IPS-18c (cell line): Measurements from ENCODE around the gene KRT8.
A peak's percentile ranks its signal among the peaks of the same experiment; 100 is the strongest.

ENCODE experiments used
- H3K4me3 ChIP-seq: 2 replicates; pipeline ENCODE4 v1.7.0; 2013; ENCODE audit warnings: low read depth, mild to moderate bottlenecking, low read length, moderate library complexity; ENCODE audit not compliant: insufficient read depth
- H3K9me3 ChIP-seq: one replicate; pipeline ENCODE4 v1.6.1; 2013; ENCODE audit warnings: mild to moderate bottlenecking, low read length, moderate library complexity; ENCODE audit not compliant: control insufficient read depth, insufficient read depth

Gene KRT8

DNA sequence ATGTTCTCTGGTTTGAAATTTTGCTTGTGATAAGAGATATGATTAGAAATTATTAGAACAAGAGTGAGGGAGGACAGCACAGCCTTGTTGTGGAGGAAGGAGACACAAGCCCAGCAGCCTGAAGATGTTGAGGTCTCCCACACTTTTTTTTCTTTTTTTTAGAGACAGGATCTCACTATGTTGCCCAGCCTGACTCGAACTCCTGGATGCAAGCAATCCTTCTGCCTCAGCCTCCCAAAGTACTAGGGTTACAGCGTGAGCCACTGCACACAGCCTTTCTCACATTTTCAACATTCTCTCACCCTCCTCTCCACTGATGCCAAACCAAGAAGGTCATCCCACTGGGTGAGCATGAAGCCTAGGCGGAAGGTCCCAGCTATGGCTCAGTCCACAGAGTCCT, 4.9 kb upstream of the KRT8 start:
- Histone ChIP-seq H3K9me3 (no peaks in the 10 kb centered on the region), H3K4me3 (no peak overlapping the region)

DNA sequence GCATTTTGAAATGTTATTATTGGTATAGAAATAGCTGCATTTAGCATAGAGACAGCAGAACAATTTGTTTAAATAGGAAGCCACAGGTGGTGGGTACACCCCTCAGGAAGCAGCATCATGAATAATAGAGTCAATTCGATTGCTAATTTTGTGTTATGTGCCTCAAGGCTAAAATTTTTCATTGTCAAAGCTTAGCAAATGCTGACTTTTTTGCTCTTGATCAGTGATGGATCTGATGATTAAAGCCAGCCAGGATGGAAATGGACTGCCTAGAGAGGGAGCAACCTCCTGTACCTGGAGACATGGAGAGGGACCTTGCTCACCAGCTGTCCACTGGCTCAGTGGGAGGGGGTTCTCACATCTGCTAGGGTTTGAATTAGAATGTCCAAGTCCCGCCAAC, 4.5 kb upstream of the KRT8 start:
- Histone ChIP-seq H3K9me3 (no peaks in the 10 kb centered on the region), H3K4me3 (no peak overlapping the region)

DNA sequence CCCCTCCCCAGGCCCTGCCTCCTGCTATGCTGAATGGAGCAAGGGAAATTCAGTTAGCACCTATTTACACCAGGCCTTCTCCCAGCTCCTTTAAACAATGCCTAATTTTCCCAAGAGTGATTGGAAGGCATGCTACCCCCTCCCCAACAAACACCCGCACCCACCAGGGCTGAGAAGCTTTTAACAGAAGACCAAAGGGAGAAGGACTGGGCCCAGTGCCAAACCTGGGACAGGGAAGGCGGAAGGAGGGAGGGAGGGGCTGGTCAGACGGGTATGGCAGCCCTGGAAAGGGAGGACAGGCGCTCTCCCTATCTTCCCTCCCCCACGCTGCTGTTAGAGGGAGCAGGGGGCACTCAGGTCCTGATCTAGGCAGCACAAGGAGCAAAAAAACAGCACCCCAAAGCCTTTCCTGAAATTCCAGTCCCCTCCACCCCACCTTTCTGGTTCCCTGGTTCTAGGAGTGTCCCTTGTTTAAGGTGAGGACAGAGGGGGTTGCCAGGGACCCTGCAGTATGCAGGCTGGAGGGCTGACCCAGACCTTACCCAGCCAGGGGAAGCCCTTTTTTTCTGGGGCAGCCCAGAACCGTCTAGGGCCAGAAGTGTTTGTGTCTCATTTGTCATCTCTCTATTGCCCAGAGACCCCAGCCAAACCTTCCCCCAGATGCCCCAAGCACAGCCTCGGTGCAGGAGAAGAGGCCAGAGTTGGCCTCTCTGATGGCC, 2.4 kb upstream of the KRT8 start:
- H3K9me3 ChIP-seq: no peaks in the 10 kb centered on the region
- H3K4me3 ChIP-seq: no peak overlapping the region

DNA sequence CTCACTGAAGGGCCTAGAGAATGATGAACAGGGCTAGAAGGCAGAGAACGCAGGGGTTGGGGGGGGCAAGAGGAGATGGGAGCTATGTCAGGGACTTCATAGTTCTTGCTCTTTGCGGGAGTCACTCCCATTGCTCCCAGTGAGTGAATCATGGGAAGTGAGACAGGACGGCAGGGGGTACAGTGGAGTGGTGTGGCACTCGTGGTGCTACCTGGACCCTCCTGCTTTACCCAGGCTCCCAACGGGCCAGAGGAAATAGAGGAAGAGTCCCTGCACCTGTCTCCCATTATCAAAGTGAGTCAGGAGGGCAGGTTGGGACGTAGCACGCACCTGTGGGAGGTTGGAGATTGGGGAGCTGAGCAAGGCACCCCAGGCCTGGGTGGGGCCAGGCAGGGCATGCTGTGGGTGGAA, 1.3 kb upstream of the KRT8 start:
- no peak overlapping the region for H3K4me3 ChIP-seq
- H3K9me3 ChIP-seq: no peaks in the 10 kb centered on the region

DNA sequence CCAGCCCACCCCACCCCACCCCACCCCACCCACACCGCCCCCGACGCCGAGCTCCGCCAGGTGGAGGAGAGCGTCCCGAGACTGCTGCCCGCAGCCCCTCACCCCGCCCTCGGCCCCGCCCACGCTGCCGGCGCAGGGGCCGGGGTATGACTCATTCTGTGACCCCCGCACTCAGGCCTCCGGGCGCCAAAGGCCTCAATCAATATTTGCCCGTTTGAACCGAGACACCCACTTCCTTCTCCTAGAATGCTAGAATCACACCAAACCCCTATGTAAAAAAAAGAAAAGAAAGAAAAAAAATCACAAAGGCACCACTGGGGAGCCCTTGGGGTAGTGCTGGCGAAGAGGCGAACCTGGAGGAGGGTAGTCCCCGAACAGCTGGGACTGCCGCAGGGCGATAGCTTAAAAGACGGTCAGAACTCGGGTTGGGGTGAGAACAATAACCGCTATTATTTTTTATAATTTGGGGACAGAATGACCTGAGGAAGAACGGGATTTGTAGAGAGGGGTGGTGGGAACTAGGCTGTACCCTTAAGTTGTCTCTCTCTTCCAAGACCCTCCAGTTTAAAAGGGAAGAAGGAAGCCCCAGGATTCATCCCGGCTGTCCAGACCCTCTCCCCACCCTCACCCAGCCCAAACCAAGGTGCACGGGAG, 894 bp downstream of the KRT8 start:
- no peaks in the 10 kb centered on the region for H3K9me3 ChIP-seq
- H3K4me3 ChIP-seq: peak overlapping the region; percentile 82

DNA sequence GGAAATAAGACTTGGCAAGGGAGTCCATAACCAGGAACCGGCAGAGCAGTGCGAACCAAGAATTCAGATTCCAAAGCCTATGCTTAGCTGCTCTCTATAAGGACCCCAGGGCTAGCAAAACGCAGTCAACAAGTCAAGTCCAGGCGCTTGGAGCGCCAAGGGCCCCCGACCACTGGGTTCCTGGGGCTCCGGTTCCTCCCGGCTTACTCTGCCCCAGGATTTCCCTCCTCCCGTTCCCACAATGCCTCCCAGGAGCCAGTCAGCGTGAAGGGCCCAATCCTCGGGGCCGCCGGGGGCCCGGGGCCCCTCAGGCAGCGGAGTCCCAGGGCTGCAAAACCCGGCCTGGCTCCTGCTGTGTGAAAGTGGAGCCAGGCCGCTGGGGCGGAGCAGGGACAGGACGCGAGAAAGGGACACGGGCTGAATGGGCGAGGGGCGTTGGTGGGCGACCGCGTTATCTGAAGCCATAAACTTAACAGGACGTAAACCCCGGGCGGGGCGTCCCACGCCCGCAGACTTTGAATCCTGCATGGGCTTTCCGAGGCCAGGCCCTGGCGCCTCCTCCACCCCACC, 1.5 kb downstream of the KRT8 start:
- Histone ChIP-seq H3K9me3 (no peaks in the 10 kb centered on the region), H3K4me3 (peak overlapping the region; percentile 82)

DNA sequence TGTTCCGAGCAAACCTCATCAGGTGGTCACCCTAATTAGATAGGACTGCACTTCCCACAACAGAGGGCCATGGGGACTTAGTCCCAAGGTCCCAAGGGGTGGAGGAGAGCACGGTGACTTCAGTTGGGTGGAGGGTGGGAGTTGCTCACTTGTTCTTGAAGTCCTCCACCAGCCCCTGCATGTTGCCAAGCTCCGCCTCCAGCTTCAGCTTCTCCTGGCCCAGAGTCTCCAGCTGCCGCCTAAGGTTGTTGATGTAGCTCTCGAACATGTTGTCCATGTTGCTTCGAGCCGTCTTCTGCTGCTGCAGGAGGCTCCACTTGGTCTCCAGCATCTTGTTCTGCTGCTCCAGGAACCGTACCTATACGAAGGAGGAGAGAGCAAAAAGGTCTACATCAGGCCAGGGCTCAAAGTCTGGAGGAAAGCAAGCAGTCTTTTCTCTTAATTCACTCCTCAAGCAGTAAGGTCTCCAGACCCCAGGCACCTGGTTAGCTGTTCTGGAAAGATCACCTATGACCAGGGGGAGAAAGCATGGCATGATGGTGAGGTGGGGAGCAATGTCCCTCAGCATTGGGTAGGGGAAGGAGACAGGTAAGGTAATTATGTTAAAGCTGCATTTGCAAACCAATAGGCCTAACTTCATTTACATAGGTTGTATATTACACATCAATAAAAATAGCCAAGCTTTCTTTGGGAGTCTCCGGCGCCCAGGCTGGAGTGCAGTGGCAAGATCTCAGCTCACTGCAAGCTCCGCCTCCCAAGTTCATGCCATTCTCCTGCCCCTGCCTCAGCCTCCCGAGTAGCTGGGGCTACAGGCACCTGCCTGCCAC, 2.9 kb downstream of the KRT8 start:
- H3K4me3 ChIP-seq: no peak overlapping the region

DNA sequence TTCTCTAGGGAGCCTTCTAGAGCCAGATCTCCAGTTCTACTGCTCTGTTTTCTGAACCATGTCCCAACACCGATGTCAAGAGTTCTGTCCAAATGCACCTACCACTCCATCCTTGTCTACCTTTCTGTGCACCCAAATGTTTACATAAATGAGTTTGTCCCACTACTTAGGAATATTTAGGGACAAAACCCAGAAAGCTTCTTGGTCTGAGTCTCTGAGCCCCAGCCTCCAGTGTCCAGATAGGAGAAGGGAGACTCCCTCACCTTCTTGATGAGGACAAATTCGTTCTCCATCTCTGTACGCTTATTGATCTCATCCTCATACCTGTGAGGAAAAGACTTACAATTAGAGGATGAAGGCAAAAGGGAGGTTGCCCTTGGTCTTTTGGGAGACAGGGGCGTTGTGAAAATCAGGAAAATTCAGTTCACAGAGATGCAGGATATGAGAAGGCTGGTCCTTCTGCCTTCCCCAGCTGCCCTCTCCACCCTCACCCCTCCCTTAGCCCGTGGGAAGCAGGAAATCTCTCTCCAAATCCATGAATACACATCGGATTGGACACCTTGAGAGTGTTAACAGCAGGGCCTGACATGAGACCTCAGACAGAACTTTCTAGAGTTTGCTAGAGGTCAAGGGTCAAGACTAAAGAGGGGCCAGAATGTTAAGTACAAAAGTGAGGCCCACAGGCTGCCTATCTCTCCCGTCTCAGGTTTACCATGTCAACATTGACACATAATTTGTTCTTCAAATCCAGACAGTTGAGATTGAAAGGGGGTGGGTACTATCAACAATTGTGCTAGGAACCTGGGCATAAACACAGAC, 3.8 kb downstream of the KRT8 start:
- Histone ChIP-seq H3K4me3 (no peak overlapping the region), H3K9me3 (no peaks in the 10 kb centered on the region)

More for the DNA sequence above, 2.9 kb downstream of the KRT8 start:
- no peaks in the 10 kb centered on the region for H3K9me3 ChIP-seq

DNA sequence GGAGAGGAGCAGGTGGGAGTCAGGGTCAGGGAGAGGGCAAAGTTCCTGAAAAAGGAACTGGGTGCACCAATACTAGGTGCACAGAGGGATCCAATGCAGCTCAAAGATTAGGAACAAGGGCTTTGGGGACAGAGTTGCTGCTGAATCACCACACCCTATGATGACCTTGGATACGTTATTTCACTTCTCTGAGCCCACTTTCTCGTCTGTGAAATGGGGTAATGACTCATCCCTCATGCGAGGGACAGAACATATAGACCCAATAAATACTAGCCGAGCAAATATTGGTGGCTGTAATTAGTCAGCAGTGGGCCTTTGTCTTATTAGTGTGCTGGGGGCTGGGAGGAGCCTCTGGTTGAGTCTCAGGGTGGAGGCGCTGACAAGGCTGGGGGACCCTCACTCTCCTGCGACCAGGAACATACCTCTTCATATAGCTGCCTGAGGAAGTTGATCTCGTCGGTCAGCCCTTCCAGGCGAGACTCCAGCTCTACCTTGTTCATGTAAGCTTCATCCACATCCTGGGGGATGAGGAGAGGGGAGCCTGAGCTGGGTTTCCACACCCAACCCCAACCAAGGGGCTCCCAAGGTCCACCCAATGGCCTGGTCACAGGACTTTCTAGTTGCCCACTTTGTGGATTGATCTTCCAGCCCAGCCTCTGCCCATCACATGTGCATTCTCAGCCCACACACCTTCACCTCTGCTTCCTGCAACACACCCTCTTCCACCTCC, 4.5 kb downstream of the KRT8 start:
- no peak overlapping the region for H3K4me3 ChIP-seq
- H3K9me3 ChIP-seq: no peaks in the 10 kb centered on the region

DNA sequence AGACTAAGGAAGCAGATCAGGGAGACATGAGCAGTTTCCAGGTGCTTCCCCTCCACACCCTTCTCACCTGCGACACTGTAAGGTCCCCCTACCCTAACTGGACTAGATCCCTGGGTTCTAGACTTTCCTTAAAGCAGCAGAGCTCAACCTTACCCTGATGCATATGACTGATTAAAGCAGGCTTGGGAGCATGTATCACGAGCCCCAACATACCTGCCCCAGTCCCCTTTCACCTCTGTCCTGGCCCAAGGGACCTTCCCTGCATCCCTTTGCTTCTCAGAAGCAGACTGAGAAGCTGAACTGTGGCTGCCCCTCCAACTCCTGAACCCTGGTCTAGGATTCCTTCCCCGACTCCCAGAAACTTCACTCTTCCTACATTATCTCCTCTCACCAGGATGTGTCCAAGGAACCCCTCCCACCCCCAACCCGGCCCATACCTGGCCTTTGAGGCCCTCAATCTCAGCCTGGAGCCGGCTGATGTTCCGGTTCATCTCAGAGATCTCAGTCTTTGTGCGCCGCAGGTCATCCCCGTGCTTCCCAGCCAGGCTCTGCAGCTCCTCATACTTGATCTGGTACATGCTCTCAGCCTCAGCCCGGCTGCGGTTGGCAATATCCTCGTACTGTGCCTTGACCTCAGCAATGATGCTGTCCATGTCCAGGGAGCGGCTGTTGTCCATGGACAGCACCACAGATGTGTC, 5.4 kb downstream of the KRT8 start:
- H3K9me3 ChIP-seq: no peaks in the 10 kb centered on the region
- H3K4me3 ChIP-seq: no peak overlapping the region

DNA sequence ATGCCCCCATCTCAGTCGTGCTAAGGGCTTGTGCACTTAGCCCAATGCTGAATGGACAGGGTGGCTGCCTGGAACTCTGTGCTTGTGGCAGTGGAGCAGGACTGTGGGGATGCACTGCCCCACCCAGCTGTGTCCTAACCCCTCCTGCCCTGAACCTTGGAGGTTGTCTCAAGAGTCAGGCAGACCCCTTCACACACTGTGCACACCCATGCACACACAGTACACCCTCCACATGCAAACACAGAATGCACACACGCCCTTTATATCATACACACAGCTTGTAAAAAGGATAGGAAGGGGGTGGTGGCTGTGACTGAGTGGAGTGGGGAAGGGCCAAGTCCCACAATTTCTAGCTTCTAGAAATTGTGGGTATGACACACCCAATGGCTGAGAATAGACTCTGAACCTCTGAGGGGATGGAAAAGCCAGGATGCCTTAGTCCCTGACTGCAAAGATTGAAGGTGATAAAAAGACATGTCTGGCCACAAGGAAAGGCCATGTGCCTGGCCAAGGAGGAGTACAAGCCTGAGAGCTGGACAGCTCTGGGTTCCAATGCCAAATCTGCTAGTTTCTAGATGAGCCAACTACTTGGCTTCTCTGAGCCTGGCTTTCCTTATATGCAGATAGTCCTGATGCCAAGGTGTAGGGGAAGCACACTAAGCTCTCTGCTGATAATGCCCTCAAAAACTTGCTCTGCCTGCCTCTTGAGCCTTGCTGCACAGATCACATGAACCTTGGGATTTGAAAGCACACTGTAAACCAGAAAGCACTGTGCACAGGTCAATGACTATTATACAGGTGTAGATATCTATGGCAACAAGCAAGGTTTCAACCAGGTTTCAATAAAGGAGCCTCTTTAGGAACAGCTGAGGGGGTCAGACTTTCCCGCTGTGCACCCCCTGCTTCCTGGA, 8.4 kb downstream of the KRT8 start:
- no peaks in the 10 kb centered on the region for H3K9me3 ChIP-seq
- H3K4me3 ChIP-seq: no peak overlapping the region

DNA sequence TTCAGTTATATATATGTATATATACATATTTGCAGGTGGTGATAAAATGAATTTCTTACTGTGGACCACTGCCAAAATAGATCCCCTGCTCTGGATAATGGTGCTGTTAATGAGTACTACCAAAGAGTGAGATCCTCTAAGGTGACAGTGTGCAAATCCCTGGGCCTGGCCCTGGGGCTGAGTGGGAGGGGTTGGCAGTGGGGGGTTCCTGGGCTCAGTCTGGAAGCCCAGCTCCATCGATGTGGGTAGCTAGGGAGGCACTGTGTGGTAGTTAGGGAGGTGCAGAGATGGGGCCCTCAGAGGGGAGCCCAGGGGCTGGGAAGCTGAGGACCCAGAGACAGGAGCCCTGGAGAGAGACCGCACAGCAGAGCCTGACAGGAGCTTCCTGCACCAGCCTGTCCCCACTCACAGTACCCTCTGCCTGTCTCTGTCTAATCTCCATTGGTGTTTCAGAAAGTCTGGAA, 9.1 kb downstream of the KRT8 start:
- no peak overlapping the region for H3K4me3 ChIP-seq
- no peaks in the 10 kb centered on the region for H3K9me3 ChIP-seq

DNA sequence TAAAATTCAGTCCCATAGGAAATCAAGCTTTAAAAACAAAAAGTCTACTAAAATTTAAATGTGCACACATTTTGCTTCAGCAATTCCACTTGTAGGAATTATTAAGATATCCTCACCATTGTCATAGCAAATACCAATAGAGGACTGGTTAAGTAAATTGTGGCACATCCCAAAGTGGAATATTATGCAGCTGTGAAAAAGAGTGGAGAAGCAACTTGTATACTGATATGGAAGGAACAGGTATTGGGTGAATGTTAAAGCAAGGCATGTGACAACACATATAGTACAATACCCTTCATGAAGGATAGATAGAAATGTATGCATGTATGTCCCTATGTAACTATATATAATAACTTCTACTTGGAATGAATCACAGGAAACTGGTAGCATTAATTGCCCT, 11.9 kb downstream of the KRT8 start:
- no peak overlapping the region for H3K4me3 ChIP-seq

DNA sequence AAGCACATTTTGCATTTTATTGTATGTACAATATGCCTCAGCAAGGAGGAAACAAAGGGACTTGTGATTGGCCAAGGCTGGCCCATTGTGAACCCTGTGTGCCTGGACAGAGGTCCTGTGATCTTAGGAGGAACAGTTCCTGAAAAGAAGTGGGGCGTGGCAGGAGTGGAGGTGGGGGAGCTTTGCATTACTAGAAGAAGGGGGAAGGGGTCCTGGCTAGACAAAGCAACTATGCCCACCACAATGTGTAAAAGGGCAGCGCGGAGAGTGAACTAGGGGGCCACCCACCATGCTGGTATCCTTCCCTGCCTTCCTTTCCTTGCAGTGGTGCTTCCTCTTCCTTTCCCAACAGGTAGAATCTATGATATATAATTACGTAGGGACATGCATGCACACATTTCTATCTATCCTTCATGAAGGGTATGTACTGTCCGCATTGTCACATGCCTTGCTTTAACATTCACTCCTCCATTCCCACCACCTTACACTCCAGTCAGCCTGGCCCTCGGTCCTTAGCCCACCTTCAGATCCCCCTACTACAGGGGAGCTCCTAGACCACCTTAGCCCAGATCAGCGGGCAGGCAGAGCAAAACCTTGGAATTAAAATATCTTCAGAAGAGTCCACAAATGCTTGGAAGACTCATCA, 12.5 kb downstream of the KRT8 start:
- Histone ChIP-seq H3K9me3 (no peaks in the 10 kb centered on the region), H3K4me3 (no peak overlapping the region)

More for the DNA sequence above, 11.9 kb downstream of the KRT8 start:
- H3K9me3 ChIP-seq: no peaks in the 10 kb centered on the region
